A673 (cell line): ENCODE results near the gene BEND2. TPM values are rescaled to one million over a fixed set of nuclear protein-coding genes. Genes with fewer than 3 reads are reported as not detected.
A peak's percentile ranks its signal among the peaks of the same experiment; 100 is the strongest.
"Not testable (repeated sequence)": the region's sequence is repeated elsewhere in the genome, so short reads cannot be mapped to it uniquely, and the experiment has no call there.

ENCODE experiments used
- Bru-seq: library from RNA; stranded (reverse); fragments of 400-500 nt; gene quantifications from one replicate; lab custom pipeline; 2021; lab: Mats Ljungman, UMichigan
- BruChase-seq, 2 experiments: library from RNA; stranded (reverse); fragments of 400-500 nt; gene quantifications; one replicate each; lab custom pipeline; 2021; lab: Mats Ljungman, UMichigan
- BruUV-seq: library from RNA; stranded (reverse); fragments of 400-500 nt; replicated peaks from 2 replicates; lab custom pipeline; 2021; lab: Mats Ljungman, UMichigan
- CTCF ChIA-PET: fragments of 300-600 bp; sonication (Branson Sonifier 250); formaldehyde crosslinking; loops from one replicate; lab custom pipeline; 2022; ENCODE audit warnings: antibody characterized with exemption; lab: Charles Lee
- POLR2A ChIA-PET: fragments of 300-600 bp; sonication (Branson Sonifier 250); formaldehyde crosslinking; loops from one replicate; lab custom pipeline; 2022; ENCODE audit warnings: antibody characterized with exemption; ENCODE audit not compliant: low non-redundant PET; lab: Charles Lee
- DNase-seq: peaks from one replicate; pipeline ENCODE4 v3.0.0-alpha.2; 2015; ENCODE audit warnings: low spot score
- H3K27ac ChIP-seq: fragments of 200-600 bp; sonication (generic); 2 replicates; pipeline ENCODE4 v1.5.1; 2016; ENCODE audit warnings: mixed run types, low read depth, mild to moderate bottlenecking, mixed read lengths, antibody characterized with exemption, low read length; ENCODE audit not compliant: poor library complexity, severe bottlenecking
- H3K27me3 ChIP-seq: fragments of 200-600 bp; sonication (generic); replicated peaks from 2 replicates; pipeline ENCODE4 v1.6.1; 2017; ENCODE audit warnings: mixed run types, low read depth, mild to moderate bottlenecking, mixed read lengths, antibody characterized with exemption, low read length; ENCODE audit not compliant: insufficient read depth, poor library complexity
- H3K36me3 ChIP-seq: fragments of 200-600 bp; sonication (generic); 2 replicates; pipeline ENCODE4 v1.6.1; 2016; ENCODE audit warnings: mixed run types, mild to moderate bottlenecking, mixed read lengths, antibody characterized with exemption, low read length; ENCODE audit not compliant: insufficient read depth, poor library complexity, severe bottlenecking
- H3K4me1 ChIP-seq: fragments of 200-600 bp; sonication (generic); 2 replicates; pipeline ENCODE4 v1.6.1; 2017; ENCODE audit warnings: mixed run types, mild to moderate bottlenecking, mixed read lengths, antibody characterized with exemption, low read length; ENCODE audit not compliant: insufficient read depth, poor library complexity, severe bottlenecking
- H3K4me3 ChIP-seq: fragments of 200-600 bp; sonication (generic); 2 replicates; pipeline ENCODE4 v1.5.1; 2016; ENCODE audit warnings: low read depth, mixed run types, mild to moderate bottlenecking, mixed read lengths, low read length; ENCODE audit not compliant: poor library complexity, severe bottlenecking
- H3K9me3 ChIP-seq: fragments of 200-600 bp; sonication (generic); 2 replicates; pipeline ENCODE4 v1.6.1; 2016; ENCODE audit warnings: mixed run types, low read depth, mild to moderate bottlenecking, mixed read lengths, antibody characterized with exemption, low read length; ENCODE audit not compliant: poor library complexity, severe bottlenecking
- CTCF ChIP-seq: fragments of 300-800, 200-600 bp; sonication (generic); conservative IDR thresholded peaks from 2 replicates; pipeline ENCODE4 v1.5.1; 2017; ENCODE audit warnings: low read depth, mild to moderate bottlenecking, antibody characterized with exemption, low read length, moderate library complexity, mixed read lengths
- EZH2 ChIP-seq: fragments of 200-600 bp; sonication (generic); IDR thresholded peaks from 2 replicates; pipeline ENCODE4 v1.6.1; 2017; ENCODE audit warnings: borderline replicate concordance, low read depth, mild to moderate bottlenecking, mixed read lengths, antibody characterized with exemption, low read length; ENCODE audit not compliant: poor library complexity, severe bottlenecking
- intact Hi-C: fragments of 100-400 bp; cut with micrococcal nuclease; formaldehyde crosslinking; loops from one replicate; pipeline ENCODE4 v1.10.0; 2022; ENCODE audit not compliant: unreplicated experiment
- long read RNA-seq: library from polyadenylated mRNA; stranded (forward); transcript quantifications from one replicate; pipeline ENCODE4 v2.0.0, GENCODE V29; 2022
- total RNA-seq: library from RNA; stranded (reverse); gene quantifications from 2 replicates; pipeline ENCODE4 v1.2.3, GENCODE V29; 2021

Gene BEND2
- total RNA-seq, result not detected in 2 replicates
- percentile 12 among the genes with signal in this experiment for Bru-seq, nascent RNA
- BruChase-seq, experiment 1, labeled RNA remaining after a 2-hour chase, result percentile 1 among the genes with signal in this experiment
- BruChase-seq, experiment 2, labeled RNA remaining after a 6-hour chase, result percentile 8 among the genes with signal in this experiment
- long read RNA-seq, result 0 reads

- Histone ChIP-seq H3K4me1 (no peaks in the 10 kb centered on the region), H3K27ac (no peak within 1 kb of the TSS), H3K36me3 (no peaks in the 10 kb centered on the region), H3K4me3 (no peak within 1 kb of the TSS), H3K27me3 (no peaks in the 10 kb centered on the region), H3K9me3 (no peaks in the 10 kb centered on the region)
- intact Hi-C loops, result no loop called here
- CTCF ChIA-PET, result no interaction called here
- BruUV-seq, result no TSS peak
- POLR2A ChIA-PET, result no interaction called here
- no peak for DNase-seq
- no peak for TF ChIP-seq EZH2
- no peak for TF ChIP-seq CTCF
Measured at GRCh38 chrX:18220786-18221185, at the start of gene BEND2. Gene BEND2 (minus strand): TSS chrX:18220886. CDS start chrX:18220750, 136 bp downstream.

DNA sequence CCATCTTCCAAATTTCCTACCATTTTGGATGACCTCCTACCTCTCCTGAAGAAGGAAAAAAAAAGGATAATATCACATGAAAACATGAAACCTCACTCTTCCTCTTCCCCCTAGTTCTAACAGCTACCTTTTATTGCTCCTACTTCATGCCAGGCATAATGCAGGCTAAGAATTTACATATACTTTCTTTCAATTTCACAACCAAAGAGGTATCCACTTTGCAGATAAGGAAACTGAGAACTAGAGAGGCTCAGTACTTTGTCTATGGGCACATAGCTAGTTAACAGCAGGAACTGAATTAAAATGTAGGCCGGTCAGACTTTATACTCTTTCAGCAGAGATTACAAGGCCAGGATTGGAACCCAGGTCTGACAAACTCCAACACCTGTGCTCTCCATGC is 34.4 kb upstream of the BEND2 start:
- no peaks in the 10 kb centered on the region for H3K9me3 ChIP-seq
- no peak overlapping the region for H3K27ac ChIP-seq
- CTCF ChIA-PET, result no interaction called here
- H3K4me3 ChIP-seq, result no peak overlapping the region
- intact Hi-C loops, result no loop called here
- no peaks in the 10 kb centered on the region for H3K27me3 ChIP-seq
- POLR2A ChIA-PET, result no interaction called here
- no peak for TF ChIP-seq EZH2
- no peak for TF ChIP-seq CTCF
- DNase-seq, result no peak
- no peaks in the 10 kb centered on the region for H3K36me3 ChIP-seq
- no TSS peak for BruUV-seq
- peaks cover 4% of the 10 kb centered on the region for H3K4me1 ChIP-seq

- intact Hi-C loops, result no loop called here
- no peaks in the 10 kb centered on the region for H3K9me3 ChIP-seq
- no TSS peak for BruUV-seq
- no peak overlapping the region for H3K4me3 ChIP-seq
- no peaks in the 10 kb centered on the region for H3K36me3 ChIP-seq
- ChIA-PET CTCF (interaction anchor here (0.6 kb wide), 1 partner anchor 53 kb away, joined by 6 read pairs; no protein-coding TSS in a partner anchor), POLR2A (no interaction called here)
- peaks cover 4% of the 10 kb centered on the region for H3K4me1 ChIP-seq
- H3K27me3 ChIP-seq, result no peaks in the 10 kb centered on the region
- DNase-seq, result peak; percentile 73
- TF ChIP-seq EZH2, result no peak
- H3K27ac ChIP-seq, result no peak overlapping the region
Measured at GRCh38 chrX:18252644-18253359, 32.1 kb upstream of the BEND2 start.

GRCh38 chrX:18229646-18230045 is 9.0 kb upstream of the BEND2 start:
- H3K27ac ChIP-seq, POLR2A ChIA-PET, BruUV-seq, intact Hi-C loops, H3K27me3 ChIP-seq, H3K36me3 ChIP-seq, H3K4me1 ChIP-seq, DNase-seq, CTCF ChIA-PET, H3K4me3 ChIP-seq, H3K9me3 ChIP-seq: not testable (repeated sequence)
